SK-N-MC (cell line): Measurements from ENCODE around the gene PRELID1.

Experiments
- DNase-seq: peaks from one replicate; pipeline ENCODE4 v3.0.0-alpha.2; 2011; ENCODE audit warnings: low read depth, low spot score
- H3K27ac ChIP-seq: fragments of 200-600 bp; sonication (generic); 2 replicates; pipeline ENCODE4 v1.5.1; 2016; ENCODE audit warnings: mixed run types
- H3K36me3 ChIP-seq: fragments of 200-600 bp; sonication (generic); 2 replicates; pipeline ENCODE4 v1.6.1; 2017; ENCODE audit warnings: antibody characterized with exemption, low read length, mixed read lengths; ENCODE audit not compliant: insufficient read depth
- H3K4me3 ChIP-seq: fragments of 200-600 bp; sonication (generic); 2 replicates; pipeline ENCODE4 v1.5.1; 2016
- H3K9ac ChIP-seq: fragments of 200-600 bp; sonication (generic); 2 replicates; pipeline ENCODE4 v1.8.0; 2017; ENCODE audit warnings: mixed run types, mixed read lengths; ENCODE audit not compliant: insufficient read length
- H3K9me3 ChIP-seq: fragments of 200-600 bp; sonication (generic); 2 replicates; pipeline ENCODE4 v1.6.1; 2017; ENCODE audit warnings: low read depth, mild to moderate bottlenecking, antibody characterized with exemption, low read length, moderate library complexity, mixed read lengths
- EZH2 ChIP-seq: fragments of 200-600 bp; sonication (generic); IDR thresholded peaks from one replicate; pipeline ENCODE4 v1.6.1; 2017; ENCODE audit warnings: antibody characterized with exemption
- FOXP2 ChIP-seq: optimal IDR thresholded peaks from 2 replicates; pipeline ENCODE3; 2011; ENCODE audit warnings: mild to moderate bottlenecking, moderate library complexity; ENCODE audit not compliant: insufficient read depth; ENCODE audit errors: extremely low read length, control extremely low read depth
- POLR2AphosphoS5 ChIP-seq: IDR thresholded peaks from 2 replicates; pipeline ENCODE4 v1.6.1; 2012; ENCODE audit warnings: mild to moderate bottlenecking, low read depth, low read length, borderline replicate concordance

Gene PRELID1

DNA sequence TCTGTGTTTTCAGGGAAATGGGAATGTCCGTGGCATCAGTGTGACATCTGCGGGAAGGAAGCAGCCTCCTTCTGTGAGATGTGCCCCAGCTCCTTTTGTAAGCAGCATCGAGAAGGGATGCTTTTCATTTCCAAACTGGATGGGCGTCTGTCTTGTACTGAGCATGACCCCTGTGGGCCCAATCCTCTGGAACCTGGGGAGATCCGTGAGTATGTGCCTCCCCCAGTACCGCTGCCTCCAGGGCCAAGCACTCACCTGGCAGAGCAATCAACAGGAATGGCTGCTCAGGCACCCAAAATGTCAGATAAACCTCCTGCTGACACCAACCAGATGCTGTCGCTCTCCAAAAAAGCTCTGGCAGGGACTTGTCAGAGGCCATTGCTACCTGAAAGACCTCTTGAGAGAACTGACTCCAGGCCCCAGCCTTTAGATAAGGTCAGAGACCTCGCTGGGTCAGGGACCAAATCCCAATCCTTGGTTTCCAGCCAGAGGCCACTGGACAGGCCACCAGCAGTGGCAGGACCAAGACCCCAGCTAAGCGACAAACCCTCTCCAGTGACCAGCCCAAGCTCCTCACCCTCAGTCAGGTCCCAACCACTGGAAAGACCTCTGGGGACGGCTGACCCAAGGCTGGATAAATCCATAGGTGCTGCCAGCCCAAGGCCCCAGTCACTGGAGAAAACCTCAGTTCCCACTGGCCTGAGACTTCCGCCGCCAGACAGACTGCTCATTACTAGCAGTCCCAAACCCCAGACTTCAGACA lies 9.6 kb upstream of the PRELID1 start:
- Histone ChIP-seq H3K36me3 (peaks cover 52% of the 10 kb centered on the region), H3K9ac (no peak overlapping the region), H3K4me3 (no peak overlapping the region), H3K9me3 (no peaks in the 10 kb centered on the region), H3K27ac (no peak overlapping the region)
- no peak for DNase-seq
- TF ChIP-seq POLR2AphosphoS5, result no peak
- no peak for TF ChIP-seq FOXP2
- no peak for TF ChIP-seq EZH2

DNA sequence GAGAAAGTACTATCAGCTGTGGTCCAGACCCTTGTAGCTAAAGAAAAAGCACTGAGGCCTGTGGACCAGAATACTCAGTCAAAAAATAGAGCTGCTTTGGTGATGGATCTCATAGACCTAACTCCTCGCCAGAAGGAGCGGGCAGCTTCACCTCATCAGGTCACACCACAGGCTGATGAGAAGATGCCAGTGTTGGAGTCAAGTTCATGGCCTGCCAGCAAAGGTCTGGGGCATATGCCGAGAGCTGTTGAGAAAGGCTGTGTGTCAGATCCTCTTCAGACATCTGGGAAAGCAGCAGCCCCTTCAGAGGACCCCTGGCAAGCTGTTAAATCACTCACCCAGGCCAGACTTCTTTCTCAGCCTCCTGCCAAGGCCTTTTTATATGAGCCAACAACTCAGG lies 9.0 kb upstream of the PRELID1 start:
- TF ChIP-seq POLR2AphosphoS5 (no peak), FOXP2 (no peak), EZH2 (no peak)
- Histone ChIP-seq H3K9ac (no peak overlapping the region), H3K4me3 (no peak overlapping the region), H3K27ac (no peak overlapping the region), H3K9me3 (no peaks in the 10 kb centered on the region), H3K36me3 (peaks cover 47% of the 10 kb centered on the region)
- DNase-seq, result no peak

GRCh38 chr5:177295924-177296323 lies 7.7 kb upstream of the PRELID1 start:
- no peak for TF ChIP-seq FOXP2
- no peak for TF ChIP-seq POLR2AphosphoS5
- TF ChIP-seq EZH2, result no peak
- H3K4me3 ChIP-seq, result no peak overlapping the region
- H3K9ac ChIP-seq, result no peak overlapping the region
- H3K9me3 ChIP-seq, result no peaks in the 10 kb centered on the region
- H3K27ac ChIP-seq, result no peak overlapping the region
- peaks cover 41% of the 10 kb centered on the region for H3K36me3 ChIP-seq
- no peak for DNase-seq

DNA sequence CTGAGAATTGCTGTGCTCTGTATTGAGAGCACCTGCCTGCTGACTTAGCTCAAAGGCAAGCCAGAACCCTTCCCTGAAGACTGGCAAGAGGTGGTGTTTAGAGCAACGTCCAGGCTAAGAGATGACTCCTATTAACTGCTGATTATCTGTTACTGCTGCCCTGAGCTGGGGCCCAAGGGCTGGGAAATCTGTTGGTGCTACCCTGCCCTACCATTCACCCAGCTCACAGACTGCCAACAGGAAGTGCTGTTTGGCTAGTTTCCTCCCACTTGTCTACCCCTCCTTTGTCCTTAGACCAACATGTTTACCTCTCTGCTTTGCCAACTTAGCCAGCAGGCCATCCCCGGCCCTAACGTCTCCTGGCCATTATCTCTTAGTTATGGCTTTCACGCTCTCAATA lies 7.0 kb upstream of the PRELID1 start:
- H3K4me3 ChIP-seq, result no peak overlapping the region
- no peak overlapping the region for H3K27ac ChIP-seq
- TF ChIP-seq POLR2AphosphoS5, result no peak
- no peak for TF ChIP-seq FOXP2
- no peak for TF ChIP-seq EZH2
- no peaks in the 10 kb centered on the region for H3K9me3 ChIP-seq
- H3K36me3 ChIP-seq, result peaks cover 38% of the 10 kb centered on the region
- no peak overlapping the region for H3K9ac ChIP-seq
- DNase-seq, result no peak

DNA sequence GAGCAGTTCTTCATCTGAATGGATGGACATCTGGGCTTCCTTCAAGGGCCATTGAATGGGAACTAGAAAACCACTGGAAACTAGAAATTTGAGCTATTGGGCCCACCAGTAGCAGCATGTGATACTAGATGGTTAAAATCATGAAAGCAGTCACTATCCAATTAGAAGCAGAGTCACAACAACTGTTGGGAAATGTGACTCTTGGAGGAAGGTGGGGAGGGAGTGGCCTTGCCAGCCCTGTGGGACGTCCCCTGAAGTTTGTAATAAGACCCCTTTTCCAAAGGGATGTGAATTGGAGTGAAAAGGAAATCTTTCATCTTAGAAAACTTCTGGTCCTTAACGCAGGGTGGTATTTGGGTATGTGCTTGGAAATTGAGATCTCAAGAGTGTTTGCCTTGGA lies 5.7 kb upstream of the PRELID1 start:
- Histone ChIP-seq H3K9me3 (no peaks in the 10 kb centered on the region), H3K27ac (no peak overlapping the region), H3K9ac (no peak overlapping the region), H3K4me3 (no peak overlapping the region), H3K36me3 (peaks cover 25% of the 10 kb centered on the region)
- no peak for TF ChIP-seq FOXP2
- TF ChIP-seq EZH2, result no peak
- TF ChIP-seq POLR2AphosphoS5, result no peak
- no peak for DNase-seq

DNA sequence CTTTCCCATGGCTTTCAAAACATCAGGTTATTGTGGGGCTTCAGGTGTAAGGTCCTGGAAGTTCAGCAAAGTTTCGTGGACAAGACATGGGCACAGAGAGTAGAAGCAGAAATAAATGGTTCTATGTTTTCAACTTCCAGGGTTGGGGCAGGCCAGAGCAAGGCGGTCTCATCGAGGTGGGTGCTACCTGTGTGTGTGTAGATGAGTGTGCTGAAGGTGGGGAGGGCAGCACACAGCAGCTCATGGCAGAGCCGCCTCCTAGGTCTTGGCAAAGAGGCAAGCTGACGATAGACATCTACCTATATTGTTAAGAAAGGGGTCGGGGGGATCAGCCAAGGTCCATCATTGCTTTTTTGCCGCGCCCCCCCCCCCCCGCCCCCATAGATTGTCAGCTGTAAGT lies 3.9 kb upstream of the PRELID1 start:
- TF ChIP-seq POLR2AphosphoS5 (no peak), FOXP2 (no peak), EZH2 (no peak)
- Histone ChIP-seq H3K9ac (no peak overlapping the region), H3K9me3 (no peaks in the 10 kb centered on the region), H3K27ac (no peak overlapping the region), H3K36me3 (peaks cover 8% of the 10 kb centered on the region; the same call in 1 of the 2 replicates), H3K4me3 (no peak overlapping the region)
- DNase-seq, result no peak

- H3K9ac ChIP-seq, result no peak overlapping the region
- H3K27ac ChIP-seq, result peak overlapping the region; percentile 63
- peaks cover 4% of the 10 kb centered on the region; the same call in 1 of the 2 replicates for H3K36me3 ChIP-seq
- H3K9me3 ChIP-seq, result no peaks in the 10 kb centered on the region
- no peak for TF ChIP-seq EZH2
- no peak for TF ChIP-seq FOXP2
- TF ChIP-seq POLR2AphosphoS5, result no peak
- no peak for DNase-seq
- H3K4me3 ChIP-seq, result no peak overlapping the region
Observed at GRCh38 chr5:177300236-177300880, 3.2 kb upstream of the PRELID1 start.

DNA sequence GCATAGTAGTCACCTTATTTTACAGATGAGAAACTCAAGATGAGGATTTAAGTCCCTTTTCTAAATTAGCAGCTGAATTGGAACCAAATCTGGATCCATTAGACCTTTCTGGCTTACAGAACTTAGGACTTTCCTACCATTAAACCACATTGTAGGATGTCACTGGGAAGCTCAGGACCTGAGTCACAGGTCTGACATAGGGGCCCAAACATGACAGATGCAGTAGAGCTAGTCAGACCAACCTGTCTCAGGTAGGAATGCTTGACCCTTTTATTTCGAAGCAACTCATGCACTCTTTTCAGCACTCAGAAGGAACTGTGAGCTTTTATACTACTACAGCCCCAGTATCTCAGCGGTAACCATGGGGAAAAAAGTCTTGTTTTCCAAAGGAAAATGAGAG lies 2.6 kb upstream of the PRELID1 start:
- Histone ChIP-seq H3K4me3 (no peak overlapping the region), H3K27ac (peak overlapping the region; percentile 63), H3K36me3 (peaks cover 8% of the 10 kb centered on the region), H3K9ac (no peak overlapping the region), H3K9me3 (no peaks in the 10 kb centered on the region)
- DNase-seq, result no peak
- TF ChIP-seq EZH2, result no peak
- no peak for TF ChIP-seq FOXP2
- TF ChIP-seq POLR2AphosphoS5, result no peak
